Left lobe of liver (tissue), 1 donor: ENCODE results near the gene HEXIM1. TPM values are rescaled to one million over a fixed set of nuclear protein-coding genes. Genes with fewer than 3 reads are reported as not detected.

Source experiments
- total RNA-seq: library from RNA; stranded (reverse); gene quantifications from one replicate; pipeline ENCODE4 v1.2.1, GENCODE V29; 2021
- donor health status: DM: no; HTN: yes; CAD: no.

Gene HEXIM1
- total RNA-seq, 1 donor from 2014 or later: 29.3 TPM

Other genes starting within 250 kb of the HEXIM1 start
- 33.8 TPM for gene EFTUD2, start 249.0 kb upstream of the HEXIM1 start, total RNA-seq
- gene GFAP, start 233.0 kb upstream of the HEXIM1 start, total RNA-seq: 0.23 TPM
- 0.25 TPM for gene KIF18B, start 200.7 kb upstream of the HEXIM1 start, total RNA-seq
- 0.13 TPM for gene C1QL1, start 180.2 kb upstream of the HEXIM1 start, total RNA-seq
- 19.3 TPM for gene DCAKD, start 96.8 kb upstream of the HEXIM1 start, total RNA-seq
- gene NMT1, start 87.2 kb upstream of the HEXIM1 start, total RNA-seq: 77.0 TPM
- 3.4 TPM for gene PLCD3, start 16.0 kb upstream of the HEXIM1 start, total RNA-seq
- 90.3 TPM for gene ACBD4, start 12.8 kb upstream of the HEXIM1 start, total RNA-seq
- gene HEXIM2, start 13.4 kb downstream of the HEXIM1 start, total RNA-seq: 14.2 TPM
- gene FMNL1, start 73.4 kb downstream of the HEXIM1 start, total RNA-seq: 3.4 TPM
- gene SPATA32, start 113.6 kb downstream of the HEXIM1 start, total RNA-seq: not detected
- 6.9 TPM for gene MAP3K14, start 168.5 kb downstream of the HEXIM1 start, total RNA-seq